Thyroid gland (tissue), 4 donors: Measurements from ENCODE around the gene HAP1.

ENCODE experiments used
- POLR2A ChIP-seq, 2 donors: fragments of 450-650 bp; IDR thresholded peaks; one replicate each; pipeline ENCODE4 v1.6.1; 2017; ENCODE audit warnings: antibody characterized with exemption in 2 of 2, mild to moderate bottlenecking in 2 of 2, moderate library complexity in 1 of 2
- TF ChIP-seq, protein P1 (sequence below), 6 experiments: fragments of 200-600 bp in 3 of 6; fragments of 450-650 bp in 3 of 6; sonication (generic) in 3 of 6; IDR thresholded peaks; one replicate each; pipeline ENCODE4 v1.5.1; 2016 to 2019; ENCODE audit warnings: antibody characterized with exemption in 6 of 6, mild to moderate bottlenecking in 2 of 6, inconsistent platforms in 1 of 6, moderate library complexity in 1 of 6

DNA sequence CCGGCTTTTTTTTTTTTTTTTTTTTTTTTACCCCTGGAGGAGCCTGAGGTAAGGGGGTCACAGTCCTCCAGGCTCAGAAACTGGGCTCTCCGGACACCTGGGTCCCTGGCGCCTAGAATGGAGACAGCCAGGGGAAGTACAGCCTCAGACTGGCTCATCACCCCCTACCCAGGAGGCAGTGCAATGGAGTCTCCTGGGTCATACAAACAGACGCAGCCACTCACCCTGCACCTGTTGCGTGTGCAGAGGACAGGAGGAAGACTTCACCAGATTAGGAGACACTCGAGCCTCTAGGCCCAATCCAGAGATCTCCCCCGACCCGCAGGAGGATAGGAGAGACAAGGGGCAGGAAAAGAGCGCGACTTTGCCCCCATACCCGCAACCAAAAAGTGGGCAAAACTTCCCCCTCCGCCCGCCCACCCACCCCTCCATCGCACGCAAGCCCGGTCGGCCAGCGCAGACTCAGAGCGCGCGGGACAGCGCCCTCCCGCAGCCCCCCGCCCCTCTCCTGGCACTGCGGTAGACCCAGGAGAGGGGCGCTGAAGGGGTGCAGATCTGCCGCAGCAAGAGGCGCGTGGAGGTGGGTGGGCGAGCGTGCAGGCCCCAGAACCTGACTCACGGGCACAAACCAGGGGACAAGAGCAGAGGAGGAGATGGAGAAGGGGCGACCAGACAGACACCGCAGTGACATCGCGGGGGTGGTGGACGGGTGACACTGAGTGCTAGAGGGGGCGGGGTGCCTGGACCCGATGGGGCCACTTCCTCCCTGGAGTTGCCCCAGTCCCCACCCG, 900 bp downstream of the HAP1 start:
- TF ChIP-seq, protein P1, sequence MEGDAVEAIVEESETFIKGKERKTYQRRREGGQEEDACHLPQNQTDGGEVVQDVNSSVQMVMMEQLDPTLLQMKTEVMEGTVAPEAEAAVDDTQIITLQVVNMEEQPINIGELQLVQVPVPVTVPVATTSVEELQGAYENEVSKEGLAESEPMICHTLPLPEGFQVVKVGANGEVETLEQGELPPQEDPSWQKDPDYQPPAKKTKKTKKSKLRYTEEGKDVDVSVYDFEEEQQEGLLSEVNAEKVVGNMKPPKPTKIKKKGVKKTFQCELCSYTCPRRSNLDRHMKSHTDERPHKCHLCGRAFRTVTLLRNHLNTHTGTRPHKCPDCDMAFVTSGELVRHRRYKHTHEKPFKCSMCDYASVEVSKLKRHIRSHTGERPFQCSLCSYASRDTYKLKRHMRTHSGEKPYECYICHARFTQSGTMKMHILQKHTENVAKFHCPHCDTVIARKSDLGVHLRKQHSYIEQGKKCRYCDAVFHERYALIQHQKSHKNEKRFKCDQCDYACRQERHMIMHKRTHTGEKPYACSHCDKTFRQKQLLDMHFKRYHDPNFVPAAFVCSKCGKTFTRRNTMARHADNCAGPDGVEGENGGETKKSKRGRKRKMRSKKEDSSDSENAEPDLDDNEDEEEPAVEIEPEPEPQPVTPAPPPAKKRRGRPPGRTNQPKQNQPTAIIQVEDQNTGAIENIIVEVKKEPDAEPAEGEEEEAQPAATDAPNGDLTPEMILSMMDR (IDR thresholded peaks at IDR 0.05): no peak
- no peak for TF ChIP-seq POLR2A (IDR thresholded peaks at IDR 0.05)
